ENCODE results near the gene DUSP6. TPM values are rescaled to one million over a fixed set of nuclear protein-coding genes. Genes with fewer than 3 reads are reported as not detected.

Gene DUSP6
- total RNA-seq, 1 donor from 2014 or later, result 24.8 TPM

DNA sequence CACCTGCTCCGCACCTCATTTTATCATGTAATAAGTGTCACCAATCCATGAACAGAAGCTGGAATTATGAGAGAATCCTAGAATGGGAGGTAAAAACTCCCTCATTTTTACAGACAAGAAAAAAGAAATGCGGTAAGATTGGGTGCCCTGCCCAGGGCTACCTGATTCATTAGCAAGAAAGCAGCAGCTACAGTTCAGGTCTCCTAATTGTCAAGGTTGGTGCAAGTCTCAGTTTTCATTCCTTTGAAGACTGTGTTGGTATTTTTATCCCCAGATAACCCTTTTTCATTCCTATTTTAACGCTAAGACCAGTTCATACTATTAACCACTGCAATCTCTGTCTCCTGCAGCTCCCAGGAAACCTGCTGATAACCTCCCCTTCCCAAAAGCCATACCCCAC, 6.9 kb downstream of the DUSP6 start:
- Mint-ChIP-seq H3K4me3 (no peak overlapping the region), H3K4me1 (peaks cover 48% of the 10 kb centered on the region), H3K27ac (no peak overlapping the region), H3K36me3 (no peaks in the 10 kb centered on the region), H3K9me3 (no peaks in the 10 kb centered on the region), H3K27me3 (ENCODE audit: low read depth) (peaks cover 29% of the 10 kb centered on the region)
- TF ChIP-seq, protein P1, sequence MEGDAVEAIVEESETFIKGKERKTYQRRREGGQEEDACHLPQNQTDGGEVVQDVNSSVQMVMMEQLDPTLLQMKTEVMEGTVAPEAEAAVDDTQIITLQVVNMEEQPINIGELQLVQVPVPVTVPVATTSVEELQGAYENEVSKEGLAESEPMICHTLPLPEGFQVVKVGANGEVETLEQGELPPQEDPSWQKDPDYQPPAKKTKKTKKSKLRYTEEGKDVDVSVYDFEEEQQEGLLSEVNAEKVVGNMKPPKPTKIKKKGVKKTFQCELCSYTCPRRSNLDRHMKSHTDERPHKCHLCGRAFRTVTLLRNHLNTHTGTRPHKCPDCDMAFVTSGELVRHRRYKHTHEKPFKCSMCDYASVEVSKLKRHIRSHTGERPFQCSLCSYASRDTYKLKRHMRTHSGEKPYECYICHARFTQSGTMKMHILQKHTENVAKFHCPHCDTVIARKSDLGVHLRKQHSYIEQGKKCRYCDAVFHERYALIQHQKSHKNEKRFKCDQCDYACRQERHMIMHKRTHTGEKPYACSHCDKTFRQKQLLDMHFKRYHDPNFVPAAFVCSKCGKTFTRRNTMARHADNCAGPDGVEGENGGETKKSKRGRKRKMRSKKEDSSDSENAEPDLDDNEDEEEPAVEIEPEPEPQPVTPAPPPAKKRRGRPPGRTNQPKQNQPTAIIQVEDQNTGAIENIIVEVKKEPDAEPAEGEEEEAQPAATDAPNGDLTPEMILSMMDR (IDR thresholded peaks at IDR 0.05; ENCODE audit: unreplicated experiment), result no peak
- DNase-seq (ENCODE audit: low spot score in 2 of 2, unreplicated experiment in 2 of 2), result no peak

DNA sequence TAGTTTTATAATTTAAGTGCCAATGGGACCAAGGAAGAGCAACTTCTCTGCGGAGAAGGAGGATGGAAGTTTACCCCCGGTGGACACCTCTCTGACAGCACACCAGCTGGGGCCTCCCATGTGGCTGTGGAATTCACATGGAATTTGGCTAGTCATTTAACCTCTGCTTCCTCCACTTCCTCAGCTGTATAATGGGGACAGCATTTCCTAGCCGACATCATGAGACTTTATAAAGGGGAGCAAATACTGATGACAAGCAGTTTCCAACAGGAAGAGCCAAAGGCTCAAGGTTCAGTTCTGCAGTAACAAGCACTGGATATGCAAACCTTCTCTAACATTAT, 7.5 kb downstream of the DUSP6 start:
- H3K27ac Mint-ChIP-seq, result no peak overlapping the region
- peaks cover 26% of the 10 kb centered on the region for H3K27me3 Mint-ChIP-seq (ENCODE audit: low read depth)
- no peaks in the 10 kb centered on the region for H3K9me3 Mint-ChIP-seq
- no peak for DNase-seq (ENCODE audit: low spot score in 2 of 2, unreplicated experiment in 2 of 2)
- peaks cover 43% of the 10 kb centered on the region for H3K4me1 Mint-ChIP-seq
- no peaks in the 10 kb centered on the region for H3K36me3 Mint-ChIP-seq
- H3K4me3 Mint-ChIP-seq, result no peak overlapping the region
- TF ChIP-seq, protein P1 (IDR thresholded peaks at IDR 0.05; ENCODE audit: unreplicated experiment), result no peak

DNA sequence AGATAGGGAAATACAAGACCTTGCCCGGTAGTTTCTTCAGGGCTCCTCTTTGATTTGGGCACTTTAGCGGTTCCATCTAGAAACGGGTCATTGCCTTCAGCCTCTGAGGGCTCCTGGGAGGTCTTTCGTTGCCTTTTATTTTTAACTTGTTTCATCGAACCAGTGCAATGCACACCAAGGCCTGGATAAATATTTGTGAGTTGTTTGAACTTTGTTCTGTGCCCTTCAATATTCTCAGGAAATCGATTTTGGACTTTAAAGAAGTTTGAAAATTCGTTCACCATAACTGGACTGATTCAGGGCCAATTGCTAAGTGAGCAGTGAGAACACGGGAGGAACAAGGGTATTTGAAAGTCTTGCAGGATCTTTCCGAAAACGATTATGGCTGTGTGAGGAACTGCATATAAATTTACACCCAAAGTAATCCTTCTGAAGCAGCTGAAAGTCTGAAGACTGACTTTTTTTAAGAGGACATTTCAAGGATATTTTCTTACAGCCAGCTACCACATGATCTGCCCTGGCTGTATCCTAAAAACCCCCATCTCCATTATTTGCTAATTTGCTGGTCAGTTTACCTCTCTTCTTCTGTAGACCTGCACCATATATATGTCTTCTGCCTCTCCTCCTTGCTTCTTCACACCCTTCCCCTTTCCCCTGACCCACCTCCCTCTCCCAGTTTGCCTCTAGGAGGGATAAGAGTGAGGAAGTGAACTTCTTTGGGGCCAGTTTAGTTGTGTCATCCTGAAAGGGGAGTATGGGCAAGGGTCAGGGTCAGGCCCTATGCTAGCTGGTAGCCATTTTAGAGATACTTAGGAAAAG, 8.0 kb downstream of the DUSP6 start:
- H3K27ac Mint-ChIP-seq, result no peak overlapping the region
- peaks cover 38% of the 10 kb centered on the region for H3K4me1 Mint-ChIP-seq
- DNase-seq (ENCODE audit: low spot score in 2 of 2, unreplicated experiment in 2 of 2), result no peak
- H3K4me3 Mint-ChIP-seq, result no peak overlapping the region
- H3K27me3 Mint-ChIP-seq (ENCODE audit: low read depth), result peaks cover 21% of the 10 kb centered on the region
- no peaks in the 10 kb centered on the region for H3K36me3 Mint-ChIP-seq
- no peaks in the 10 kb centered on the region for H3K9me3 Mint-ChIP-seq
- TF ChIP-seq, protein P1 (IDR thresholded peaks at IDR 0.05; ENCODE audit: unreplicated experiment), result no peak

DNA sequence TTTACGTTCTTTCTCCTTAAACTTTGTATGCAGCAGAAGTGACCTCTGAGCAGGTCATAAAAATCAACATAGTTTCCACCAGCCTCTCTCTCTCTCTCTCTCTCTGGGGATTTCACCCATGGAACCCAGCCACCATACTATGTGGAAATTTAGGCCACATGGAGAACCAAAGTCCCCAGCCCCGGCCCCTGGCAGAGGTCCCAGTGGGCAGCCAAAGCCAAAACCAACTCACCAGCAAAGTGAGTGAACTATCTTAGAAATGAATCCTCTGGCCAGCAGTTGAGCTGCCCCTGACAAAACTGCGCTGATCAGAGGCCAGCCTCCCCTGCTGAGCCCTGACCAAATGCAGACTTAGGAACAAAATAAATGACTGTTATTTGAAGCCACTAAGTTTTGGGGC, 9.2 kb downstream of the DUSP6 start:
- Mint-ChIP-seq H3K4me1 (peaks cover 38% of the 10 kb centered on the region), H3K27me3 (ENCODE audit: low read depth) (peaks cover 10% of the 10 kb centered on the region), H3K36me3 (no peaks in the 10 kb centered on the region), H3K4me3 (no peak overlapping the region), H3K27ac (no peak overlapping the region), H3K9me3 (no peaks in the 10 kb centered on the region)
- TF ChIP-seq, protein P1 (IDR thresholded peaks at IDR 0.05; ENCODE audit: unreplicated experiment), result no peak
- DNase-seq (ENCODE audit: low spot score in 2 of 2, unreplicated experiment in 2 of 2), result no peak

DNA sequence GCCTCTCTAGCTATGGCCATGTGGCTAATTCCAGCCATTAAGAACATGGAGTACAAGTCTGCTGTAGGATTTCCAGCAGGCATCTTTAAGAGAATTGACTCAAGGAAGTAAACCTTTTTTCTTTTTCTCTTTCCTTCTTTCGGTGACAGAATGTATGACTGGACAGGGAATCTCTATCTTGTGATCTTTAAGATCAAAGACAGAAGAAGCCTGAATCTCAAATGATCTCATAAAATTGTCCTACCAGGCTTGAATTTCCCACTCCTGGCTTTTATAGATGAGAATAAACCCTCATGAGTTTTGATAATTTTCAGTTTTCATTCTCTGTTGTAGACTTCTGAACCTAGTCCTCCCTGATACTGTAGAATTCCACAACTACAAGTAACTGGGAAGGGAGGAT, 11.4 kb downstream of the DUSP6 start:
- H3K27ac Mint-ChIP-seq, result no peak overlapping the region
- peaks cover 21% of the 10 kb centered on the region for H3K4me1 Mint-ChIP-seq
- TF ChIP-seq, protein P1 (IDR thresholded peaks at IDR 0.05; ENCODE audit: unreplicated experiment), result no peak
- no peaks in the 10 kb centered on the region for H3K9me3 Mint-ChIP-seq
- H3K36me3 Mint-ChIP-seq, result no peaks in the 10 kb centered on the region
- H3K4me3 Mint-ChIP-seq, result no peak overlapping the region
- no peak for DNase-seq (ENCODE audit: low spot score in 2 of 2, unreplicated experiment in 2 of 2)
- peaks cover 2% of the 10 kb centered on the region for H3K27me3 Mint-ChIP-seq (ENCODE audit: low read depth)
